ENCODE data around the gene IL1RL1. TPM values are rescaled to one million over a fixed set of nuclear protein-coding genes. Genes with fewer than 3 reads are reported as not detected.

IL1RL1 gene
- total RNA-seq, 4 donors from 2014 or later: 0.98 to 6.6 (median 1.2) TPM

- TF ChIP-seq EP300 (IDR thresholded peaks at IDR 0.05): no peak
- no peak for TF ChIP-seq CTCF (IDR thresholded peaks at IDR 0.05)
- TF ChIP-seq POLR2AphosphoS5 (IDR thresholded peaks at IDR 0.05): no peak
- TF ChIP-seq POLR2A (IDR thresholded peaks at IDR 0.05): no peak
- no peaks in the 10 kb centered on the region for H3K36me3 ChIP-seq
- no peaks in the 10 kb centered on the region for H3K9me3 ChIP-seq
- no peaks in the 10 kb centered on the region for H3K27me3 ChIP-seq
- 80% methylated on average over 6 of the region's 6 CpGs for whole genome bisulfite sequencing
- no peak for DNase-seq (ENCODE audit: low spot score in 2 of 2)
- no peak overlapping the region for H3K4me3 ChIP-seq
- no peak overlapping the region for H3K27ac ChIP-seq
- no peaks in the 10 kb centered on the region for H3K4me1 ChIP-seq
Measured at GRCh38 chr2:102397209-102397608, 85.8 kb downstream of the IL1RL1 start.

GRCh38 chr2:102399499-102400141 is 88.3 kb downstream of the IL1RL1 start:
- TF ChIP-seq POLR2A (IDR thresholded peaks at IDR 0.05) (no peak), CTCF (IDR thresholded peaks at IDR 0.05) (no peak), EP300 (IDR thresholded peaks at IDR 0.05) (no peak), POLR2AphosphoS5 (IDR thresholded peaks at IDR 0.05) (no peak)
- no peaks in the 10 kb centered on the region for H3K4me1 ChIP-seq
- WGBS: 83% methylated on average over 6 of the region's 7 CpGs
- no peaks in the 10 kb centered on the region for H3K36me3 ChIP-seq
- no peak overlapping the region for H3K4me3 ChIP-seq
- H3K9me3 ChIP-seq: no peaks in the 10 kb centered on the region
- no peaks in the 10 kb centered on the region for H3K27me3 ChIP-seq
- DNase-seq (ENCODE audit: low spot score in 2 of 2): no peak
- no peak overlapping the region for H3K27ac ChIP-seq

GRCh38 chr2:102401456-102401855 is 90.1 kb downstream of the IL1RL1 start:
- DNase-seq (ENCODE audit: low spot score in 2 of 2): no peak
- no peaks in the 10 kb centered on the region for H3K27me3 ChIP-seq
- no peak for TF ChIP-seq CTCF (IDR thresholded peaks at IDR 0.05)
- TF ChIP-seq POLR2A (IDR thresholded peaks at IDR 0.05): no peak
- no peak for TF ChIP-seq EP300 (IDR thresholded peaks at IDR 0.05)
- no peak for TF ChIP-seq POLR2AphosphoS5 (IDR thresholded peaks at IDR 0.05)
- no peaks in the 10 kb centered on the region for H3K36me3 ChIP-seq
- H3K27ac ChIP-seq: no peak overlapping the region
- no peaks in the 10 kb centered on the region for H3K9me3 ChIP-seq
- no peaks in the 10 kb centered on the region for H3K4me1 ChIP-seq
- no peak overlapping the region for H3K4me3 ChIP-seq

Other genes with a start within 250 kb of the IL1RL1 start
- 10 to 100 TPM; 52.1 to 90.0 (median 58.8) TPM for gene IL1R1, start 168.8 kb upstream of the IL1RL1 start, total RNA-seq
- 10 to 100 TPM in 3 of 4 donors, 1 to 10 TPM in 1; 7.0 to 15.9 (median 12.0) TPM for gene IL1RL2, start 124.5 kb upstream of the IL1RL1 start, total RNA-seq
- 1 to 10 TPM in 3 of 4 donors, under 1 TPM in 1; 0.89 to 7.2 (median 2.2) TPM for gene IL18R1, start 44.2 kb downstream of the IL1RL1 start, total RNA-seq
- gene IL18RAP, start 111.6 kb downstream of the IL1RL1 start, total RNA-seq: 1 to 10 TPM in 1 of 4 donors, under 1 TPM in 1, not detected in 2; 0.59 to 2.3 TPM
- 1 to 10 TPM in 1 of 4 donors, under 1 TPM in 2, not detected in 1; 0.24 to 1.3 (median 0.36) TPM for gene SLC9A4, start 161.7 kb downstream of the IL1RL1 start, total RNA-seq

All from suprapubic skin (tissue), 4 donors.